IPS DF 4.7 (cell line): ENCODE results near the gene CACNB4.
"Not testable (repeated sequence)": the region's sequence is repeated elsewhere in the genome, so short reads cannot be mapped to it uniquely, and the experiment has no call there.

Source experiments
- DNase-seq: peaks from one replicate; pipeline ENCODE4 v3.0.0-alpha.2; 2013; ENCODE audit warnings: low spot score; ENCODE audit errors: extremely low read depth

Gene CACNB4

GRCh38 chr2:151907286-151908203, 191.3 kb downstream of the CACNB4 start:
- DNase-seq: no peak

DNA sequence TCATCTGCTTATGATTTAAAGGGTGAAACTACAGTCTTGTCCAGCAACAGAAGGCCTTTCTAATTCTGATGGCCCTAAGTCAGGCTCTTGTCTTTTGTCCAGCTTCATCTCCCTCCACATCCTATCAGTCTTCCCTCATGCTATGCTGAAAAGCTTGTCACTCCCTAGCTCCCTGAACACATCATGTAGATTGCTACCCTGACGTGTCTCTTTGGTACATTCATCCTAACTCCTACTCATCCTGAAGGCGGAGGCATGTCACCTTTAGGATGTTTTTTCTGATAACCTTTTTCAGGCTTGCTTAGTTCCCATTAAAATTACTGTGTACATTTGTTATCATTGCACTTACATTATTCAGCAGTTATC, 192.2 kb downstream of the CACNB4 start:
- DNase-seq: no peak

DNA sequence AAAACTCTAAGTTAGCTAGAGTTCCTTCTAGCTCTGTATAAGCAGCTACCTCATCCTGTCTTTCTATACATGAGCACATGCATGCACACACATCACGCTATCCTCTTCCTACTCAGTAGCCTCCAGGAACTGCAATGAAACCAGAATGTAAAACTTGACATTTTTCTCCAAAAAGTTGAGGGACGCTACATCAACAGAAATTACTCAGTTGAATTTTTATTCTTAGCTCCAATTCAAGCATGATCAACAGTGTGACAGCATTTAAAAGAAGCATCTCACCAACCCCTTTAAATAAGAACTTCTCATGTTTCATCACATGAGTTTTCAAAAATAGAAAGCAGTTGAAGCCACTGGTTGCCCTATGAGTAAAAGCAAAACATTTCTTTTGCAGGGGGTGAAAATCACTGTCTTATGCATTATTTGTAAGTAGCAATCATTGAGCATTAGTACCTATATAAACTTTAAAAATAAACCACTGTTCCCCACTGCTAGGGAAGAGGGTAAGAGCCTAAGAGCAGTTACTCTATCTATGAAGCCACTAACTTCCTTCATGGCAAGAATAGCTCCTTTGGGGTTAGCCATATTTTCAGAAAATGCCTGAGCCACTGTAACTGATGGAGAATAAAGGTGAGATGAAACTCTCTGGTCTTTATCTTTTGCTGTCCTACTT, 192.7 kb downstream of the CACNB4 start:
- no peak for DNase-seq

DNA sequence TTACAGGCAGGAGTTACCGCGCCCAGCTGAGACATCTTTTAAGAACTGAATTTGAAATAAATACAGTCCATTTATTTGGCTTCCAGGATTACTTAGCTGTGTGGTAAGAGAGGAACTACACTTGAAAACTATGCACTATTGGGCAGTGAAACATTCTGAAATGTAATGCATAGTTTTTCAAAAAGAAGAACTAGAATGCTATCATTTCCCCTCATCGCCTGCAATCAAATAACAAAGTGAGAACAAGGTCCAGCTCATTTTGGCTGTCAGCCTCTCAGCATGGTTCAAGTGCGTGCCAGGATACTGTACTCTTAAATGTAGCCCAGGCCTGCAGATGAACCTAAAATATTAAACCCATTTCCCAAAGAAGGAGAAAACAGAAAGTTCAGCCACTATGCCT, 194.0 kb downstream of the CACNB4 start:
- DNase-seq: no peak

DNA sequence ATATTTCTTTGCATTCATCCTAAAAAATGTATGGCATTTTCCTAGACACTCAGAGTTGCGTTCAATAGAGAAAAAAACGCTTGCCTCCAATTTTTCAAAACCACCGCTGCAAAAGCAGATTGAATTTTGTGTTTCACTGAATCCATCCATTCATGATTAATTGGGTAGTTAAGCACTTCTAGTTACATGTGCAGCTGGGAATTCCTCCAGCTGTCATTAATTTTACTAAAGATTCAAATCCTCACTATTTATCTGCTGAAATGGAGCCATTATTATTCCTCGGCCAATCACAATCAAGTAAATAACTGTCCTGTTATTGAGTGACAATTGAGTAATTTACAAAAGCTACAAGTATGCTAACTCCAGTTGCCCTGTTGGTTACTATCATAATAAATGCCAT, 194.8 kb downstream of the CACNB4 start:
- no peak for DNase-seq

DNA sequence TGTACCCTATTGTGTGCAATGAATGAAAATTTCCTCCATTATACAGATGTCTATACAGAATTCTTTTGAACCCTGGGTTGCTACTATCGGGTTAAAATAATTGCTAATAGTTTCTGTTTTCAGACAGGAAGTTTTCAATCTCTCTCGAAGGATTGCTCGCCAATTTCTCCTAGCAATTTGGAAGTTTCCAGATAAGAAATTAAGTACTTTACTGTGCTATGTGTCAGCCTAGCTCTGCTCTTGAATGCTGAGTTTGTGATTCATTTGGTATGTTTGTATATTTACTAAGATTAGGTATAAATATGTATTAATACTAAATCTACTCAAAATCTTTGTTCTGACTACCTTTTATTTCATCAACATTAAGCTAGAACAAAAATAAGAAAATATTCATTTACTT, 196.0 kb downstream of the CACNB4 start:
- no peak for DNase-seq

GRCh38 chr2:151900331-151900730, 198.5 kb downstream of the CACNB4 start:
- DNase-seq: no peak

DNA sequence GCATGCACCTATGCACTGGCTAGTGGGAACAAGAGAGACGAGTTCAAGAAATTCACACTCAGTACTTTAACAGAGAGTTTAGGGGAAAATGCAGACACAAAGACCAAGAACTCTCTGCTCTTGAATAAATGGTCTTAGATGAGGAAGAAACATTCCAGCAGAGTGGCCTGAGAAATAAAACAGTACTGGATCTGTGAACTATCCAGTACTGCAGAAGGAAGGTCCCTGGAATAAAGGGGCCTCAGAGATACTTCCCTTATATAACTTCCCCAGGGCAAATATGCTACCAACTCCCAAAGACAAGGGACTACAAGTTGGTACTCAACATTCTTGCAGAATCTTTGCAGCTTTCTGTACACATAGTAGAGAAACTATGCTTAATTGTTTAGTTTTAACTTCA, 199.7 kb downstream of the CACNB4 start:
- no peak for DNase-seq

DNA sequence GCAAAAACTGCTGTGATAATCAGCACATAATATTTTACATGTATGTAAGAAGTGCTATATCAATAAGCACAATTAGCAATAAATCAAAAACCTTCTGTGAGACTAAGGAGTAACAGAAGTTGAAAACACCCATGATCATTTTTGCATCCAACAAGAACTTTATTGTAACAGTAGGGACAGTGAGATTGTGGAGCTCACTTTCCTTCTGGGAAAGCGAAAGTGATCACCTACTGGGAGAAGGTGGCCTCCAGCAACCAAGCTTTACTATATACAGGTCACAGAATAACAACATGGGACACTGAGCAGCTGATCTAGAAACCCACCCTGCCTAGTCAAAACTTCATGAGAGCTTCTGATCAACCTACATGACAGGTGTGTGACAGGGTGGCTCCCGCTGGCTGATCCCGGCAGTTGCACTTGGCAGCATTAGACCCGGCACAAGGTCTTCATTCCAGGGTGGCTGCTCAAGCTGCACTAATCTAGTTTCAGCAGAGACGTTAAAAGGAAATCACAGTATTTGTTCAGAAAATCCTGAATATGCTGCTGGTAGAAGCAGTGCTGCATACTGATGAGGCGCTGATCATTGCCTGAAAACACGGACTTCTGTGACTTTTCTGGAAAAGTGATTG, 207.2 kb downstream of the CACNB4 start:
- DNase-seq: no peak

GRCh38 chr2:151887164-151887563, 211.7 kb downstream of the CACNB4 start:
- no peak for DNase-seq

DNA sequence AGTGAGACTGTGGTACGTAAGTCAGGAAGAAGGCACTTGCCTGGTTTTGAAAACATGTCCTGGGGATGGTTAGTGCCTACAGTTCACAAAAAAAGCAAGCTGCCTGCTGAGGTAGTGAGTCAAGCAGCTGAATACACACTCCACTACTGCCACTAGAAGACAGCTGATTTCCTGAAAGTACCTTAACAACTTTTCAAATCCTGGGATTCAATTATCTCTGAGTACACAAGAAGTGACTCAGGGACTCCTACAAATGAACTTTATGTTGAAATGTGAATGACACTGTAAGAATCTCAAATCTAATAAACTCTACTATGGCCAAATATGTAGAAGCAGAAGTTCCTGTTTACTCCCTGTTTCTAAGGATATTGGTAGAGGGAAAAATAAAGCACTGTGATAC, 212.6 kb downstream of the CACNB4 start:
- no peak for DNase-seq

GRCh38 chr2:151882786-151883445, 215.9 kb downstream of the CACNB4 start:
- DNase-seq: no peak

GRCh38 chr2:151881342-151881741, 217.5 kb downstream of the CACNB4 start:
- DNase-seq: no peak

DNA sequence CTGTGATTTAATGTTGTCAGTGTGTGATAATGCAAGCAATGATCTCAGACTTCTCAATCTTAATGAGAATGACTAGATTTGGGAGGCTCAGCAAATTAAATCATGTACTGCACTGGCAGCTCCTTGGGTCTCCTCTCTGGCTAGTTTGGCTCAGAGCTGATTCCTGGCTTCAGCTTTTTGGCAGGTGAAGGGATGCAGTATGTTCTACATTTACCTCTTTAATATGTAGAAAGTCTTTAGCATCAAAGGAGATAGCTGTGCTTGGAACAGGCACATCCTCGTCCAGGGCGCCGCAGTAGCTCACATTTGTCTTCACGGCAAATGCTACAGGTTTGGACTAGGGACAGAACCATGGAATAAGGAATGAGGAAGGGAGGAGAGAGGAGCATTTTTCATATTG, 218.3 kb downstream of the CACNB4 start:
- DNase-seq: no peak

DNA sequence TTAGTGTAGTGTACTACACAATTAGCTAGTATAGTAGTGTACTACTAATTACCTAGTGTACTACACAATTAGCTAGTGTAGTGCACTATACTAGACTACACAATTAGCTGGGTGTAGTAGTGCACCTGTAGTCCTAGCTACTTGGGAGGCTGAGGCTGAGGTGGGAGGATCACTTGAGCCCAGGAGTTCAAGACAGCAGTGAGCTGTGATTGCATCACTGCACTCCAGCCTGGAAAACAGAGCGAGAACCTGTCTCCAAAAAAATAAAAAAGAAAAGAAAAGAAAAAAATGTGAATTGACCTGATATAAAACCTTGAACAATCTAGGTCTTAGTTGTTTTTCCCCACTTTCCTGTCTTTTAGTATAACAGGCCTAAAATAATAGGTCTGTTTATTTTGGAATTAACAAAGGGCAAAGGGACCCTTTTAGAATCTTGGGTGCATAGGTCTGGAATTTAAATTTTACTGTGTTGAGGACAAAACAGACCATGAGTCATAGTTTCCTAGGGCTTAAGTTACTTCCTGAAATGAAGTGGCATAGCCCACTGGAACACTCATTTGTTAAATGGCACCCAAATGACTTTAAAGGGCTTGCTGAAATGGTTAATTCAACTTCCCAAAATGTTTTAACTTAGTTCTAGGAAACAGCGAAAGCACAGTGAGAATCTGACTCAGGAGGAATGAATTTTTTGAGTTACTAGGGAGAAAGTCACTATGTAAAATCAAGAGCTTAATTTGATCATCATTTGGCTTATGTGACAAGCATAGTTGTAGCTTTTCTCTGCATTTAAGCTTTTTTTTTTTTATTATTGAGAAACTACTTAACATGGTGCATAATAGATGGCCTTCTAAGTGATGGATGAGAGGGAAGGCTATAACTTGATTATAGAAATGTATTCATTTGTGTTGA, 219.9 kb downstream of the CACNB4 start:
- DNase-seq: no peak

GRCh38 chr2:151878204-151878603, 220.6 kb downstream of the CACNB4 start:
- DNase-seq: no peak

DNA sequence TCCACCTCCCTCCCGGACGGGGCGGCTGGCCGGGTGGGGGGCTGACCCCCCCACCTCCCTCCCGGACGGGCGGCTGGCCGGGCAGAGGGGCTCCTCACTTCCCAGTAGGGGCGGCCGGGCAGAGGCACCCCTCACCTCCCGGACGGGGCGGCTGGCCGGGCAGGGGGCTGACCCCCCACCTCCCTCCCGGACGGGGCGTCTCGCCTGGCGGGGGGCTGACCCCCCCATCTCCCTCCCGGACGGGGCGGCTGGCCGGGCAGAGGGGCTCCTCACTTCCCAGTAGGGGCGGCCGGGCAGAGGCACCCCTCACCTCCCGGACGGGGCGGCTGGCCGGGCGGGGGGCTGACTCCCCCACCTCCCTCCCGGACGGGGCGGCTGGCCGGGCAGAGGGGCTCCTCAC, 223.2 kb downstream of the CACNB4 start:
- DNase-seq: not testable (repeated sequence)

GRCh38 chr2:151872463-151872862, 226.4 kb downstream of the CACNB4 start:
- no peak for DNase-seq

DNA sequence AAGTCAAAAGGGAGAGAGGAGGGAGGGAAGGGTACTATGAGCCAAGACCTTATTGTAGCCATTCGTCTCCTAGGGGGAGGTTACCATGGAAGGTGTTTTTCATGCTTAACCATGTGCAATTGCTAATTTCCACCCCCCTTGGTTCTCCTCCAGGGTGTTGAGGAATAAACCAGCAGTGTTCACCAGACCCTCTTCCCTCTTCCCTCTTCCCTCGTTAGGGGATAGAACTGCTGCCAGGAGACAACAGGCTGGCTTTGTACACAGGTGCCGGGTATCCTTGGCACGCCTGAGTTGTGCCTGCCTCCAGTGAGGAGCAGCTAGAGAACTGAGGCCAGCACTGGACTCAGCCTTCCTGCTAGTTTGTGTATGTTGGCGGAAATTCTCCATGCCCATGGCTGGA, 229.6 kb downstream of the CACNB4 start:
- DNase-seq: no peak

DNA sequence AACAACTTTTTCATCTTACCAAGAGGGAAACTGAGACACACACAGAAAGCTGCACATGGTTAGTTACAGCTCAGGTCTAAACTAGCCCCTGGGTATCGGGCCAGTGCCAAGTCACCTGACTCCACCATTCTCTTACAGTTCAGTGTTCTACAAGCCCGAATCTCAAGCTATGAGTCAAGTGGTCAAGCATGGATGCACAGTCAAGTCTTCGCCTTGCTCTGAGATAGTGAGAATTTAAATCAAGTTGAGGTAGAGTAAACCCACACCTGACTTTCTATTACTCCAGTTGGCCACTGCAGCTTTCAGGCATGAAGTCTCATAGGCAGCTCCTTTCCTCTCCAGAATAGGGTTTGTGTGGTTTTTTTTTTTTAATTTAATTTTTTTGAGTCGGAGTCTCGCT, 236.1 kb downstream of the CACNB4 start:
- DNase-seq: no peak

GRCh38 chr2:151861174-151861573, 237.7 kb downstream of the CACNB4 start:
- no peak for DNase-seq
